Measurements from ENCODE around the gene PITPNM3. TPM values are rescaled to one million over a fixed set of nuclear protein-coding genes. Genes with fewer than 3 reads are reported as not detected.

The PITPNM3 gene
- total and polyA plus RNA-seq, 5 donors from 2014 or later, result 0.12 to 0.20 TPM; not detected in 3

DNA sequence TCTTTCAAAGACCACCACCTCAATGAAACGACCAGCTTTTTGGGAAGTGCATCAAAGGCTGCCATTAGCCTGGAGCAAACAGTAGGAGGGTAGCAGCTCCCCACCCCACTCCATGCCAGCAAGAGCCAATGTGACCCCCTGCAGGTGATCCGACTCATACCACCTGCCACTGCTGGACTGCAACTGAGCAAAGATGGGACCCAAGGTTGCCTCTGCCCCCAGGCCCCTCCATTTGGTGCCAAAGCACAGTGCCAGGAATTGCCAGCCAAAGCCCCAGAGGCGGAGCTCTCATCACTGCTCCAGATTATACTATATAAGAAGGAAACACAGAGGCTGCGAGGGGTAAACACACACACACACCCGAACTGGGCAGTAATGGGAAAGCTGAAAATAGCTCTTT lies 8.3 kb downstream of the PITPNM3 start:
- no peak for ATAC-seq (ENCODE audit: low read depth in 2 of 2)
- peaks cover 0 to 12% (median 4%) of the 10 kb centered on the region in 4 donors for H3K4me1 Mint-ChIP-seq
- H3K27ac ChIP-seq (ENCODE audit: insufficient read depth, low read length, poor library complexity, severe bottlenecking), result no peak overlapping the region
- no peak for DNase-seq
- peak overlapping the region in 1 of 4 donors; percentile 30 for H3K4me3 Mint-ChIP-seq
- H3K36me3 ChIP-seq (ENCODE audit: control insufficient read depth, insufficient read depth, low read length), result no peaks in the 10 kb centered on the region
- no peaks in the 10 kb centered on the region for H3K27me3 ChIP-seq (ENCODE audit: control insufficient read depth, insufficient read depth, low read length)
- H3K4me3 ChIP-seq (ENCODE audit: low read depth, low read length), result no peak overlapping the region
- H3K27me3 Mint-ChIP-seq, result peaks cover 3% of the 10 kb centered on the region
- peak overlapping the region in 2 of 3 donors; percentile 15 to 81 for H3K27ac Mint-ChIP-seq
- H3K4me1 ChIP-seq (ENCODE audit: control insufficient read depth, insufficient read depth, low read length, poor library complexity, severe bottlenecking), result peaks cover 9% of the 10 kb centered on the region
- no peaks in the 10 kb centered on the region for H3K9me3 ChIP-seq (ENCODE audit: control insufficient read depth in 2 of 2, low read length in 2 of 2)
- H3K36me3 Mint-ChIP-seq, result no peaks in the 10 kb centered on the region
- no peaks in the 10 kb centered on the region for H3K9me3 Mint-ChIP-seq

GRCh38 chr17:6547336-6547735 lies 9.0 kb downstream of the PITPNM3 start:
- Histone ChIP-seq H3K4me1 (ENCODE audit: control insufficient read depth, insufficient read depth, low read length, poor library complexity, severe bottlenecking) (peaks cover 9% of the 10 kb centered on the region), H3K27ac (ENCODE audit: insufficient read depth, low read length, poor library complexity, severe bottlenecking) (no peak overlapping the region), H3K36me3 (ENCODE audit: control insufficient read depth, insufficient read depth, low read length) (no peaks in the 10 kb centered on the region), H3K9me3 (ENCODE audit: control insufficient read depth in 2 of 2, low read length in 2 of 2) (no peaks in the 10 kb centered on the region), H3K4me3 (ENCODE audit: low read depth, low read length) (no peak overlapping the region), H3K27me3 (ENCODE audit: control insufficient read depth, insufficient read depth, low read length) (no peaks in the 10 kb centered on the region)
- no peak overlapping the region for H3K4me3 Mint-ChIP-seq
- no peaks in the 10 kb centered on the region for H3K27me3 Mint-ChIP-seq
- H3K36me3 Mint-ChIP-seq, result no peaks in the 10 kb centered on the region
- no peak overlapping the region for H3K27ac Mint-ChIP-seq
- H3K4me1 Mint-ChIP-seq, result peaks cover 0 to 12% (median 4%) of the 10 kb centered on the region in 4 donors
- H3K9me3 Mint-ChIP-seq, result no peaks in the 10 kb centered on the region
- DNase-seq, result no peak
- no peak for ATAC-seq (ENCODE audit: low read depth in 2 of 2)

- H3K36me3 Mint-ChIP-seq, result no peaks in the 10 kb centered on the region
- H3K27ac ChIP-seq (ENCODE audit: insufficient read depth, low read length, poor library complexity, severe bottlenecking), result no peak overlapping the region
- no peaks in the 10 kb centered on the region for H3K27me3 Mint-ChIP-seq
- H3K4me3 Mint-ChIP-seq, result no peak overlapping the region
- H3K9me3 ChIP-seq (ENCODE audit: control insufficient read depth in 2 of 2, low read length in 2 of 2), result no peaks in the 10 kb centered on the region
- ATAC-seq (ENCODE audit: low read depth in 2 of 2) (no peak), DNase-seq (no peak)
- H3K27ac Mint-ChIP-seq, result no peak overlapping the region
- H3K4me1 ChIP-seq (ENCODE audit: control insufficient read depth, insufficient read depth, low read length, poor library complexity, severe bottlenecking), result peaks cover 9% of the 10 kb centered on the region
- H3K9me3 Mint-ChIP-seq, result no peaks in the 10 kb centered on the region
- H3K27me3 ChIP-seq (ENCODE audit: control insufficient read depth, insufficient read depth, low read length), result no peaks in the 10 kb centered on the region
- no peak overlapping the region for H3K4me3 ChIP-seq (ENCODE audit: low read depth, low read length)
- no peaks in the 10 kb centered on the region for H3K36me3 ChIP-seq (ENCODE audit: control insufficient read depth, insufficient read depth, low read length)
- peaks cover 0 to 12% (median 4%) of the 10 kb centered on the region in 4 donors for H3K4me1 Mint-ChIP-seq
Observed at GRCh38 chr17:6546069-6546718, 10.2 kb downstream of the PITPNM3 start.

DNA sequence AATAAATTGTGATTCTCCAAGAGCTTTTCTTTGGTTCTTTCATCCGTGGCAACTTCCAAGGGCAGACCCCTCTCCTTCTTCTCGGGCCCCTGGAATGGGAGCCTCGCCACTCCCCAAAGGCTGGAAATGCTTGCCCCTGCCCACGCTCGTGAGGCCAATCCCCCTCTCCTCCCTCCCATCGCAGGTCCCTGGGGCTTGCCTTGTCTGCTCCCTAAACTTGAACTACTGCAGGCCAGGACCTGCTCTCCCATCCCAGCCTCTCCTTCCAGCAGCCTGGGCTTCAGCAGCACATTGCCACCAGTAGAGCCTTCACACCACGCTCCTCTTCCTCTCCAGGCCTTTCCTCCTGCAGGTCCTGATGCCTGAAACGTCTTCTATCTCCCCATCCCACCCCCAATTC lies 11.1 kb downstream of the PITPNM3 start:
- Histone ChIP-seq H3K27me3 (ENCODE audit: control insufficient read depth, insufficient read depth, low read length) (no peaks in the 10 kb centered on the region), H3K4me1 (ENCODE audit: control insufficient read depth, insufficient read depth, low read length, poor library complexity, severe bottlenecking) (peaks cover 9% of the 10 kb centered on the region), H3K4me3 (ENCODE audit: low read depth, low read length) (no peak overlapping the region), H3K36me3 (ENCODE audit: control insufficient read depth, insufficient read depth, low read length) (no peaks in the 10 kb centered on the region), H3K27ac (ENCODE audit: insufficient read depth, low read length, poor library complexity, severe bottlenecking) (no peak overlapping the region), H3K9me3 (ENCODE audit: control insufficient read depth in 2 of 2, low read length in 2 of 2) (no peaks in the 10 kb centered on the region)
- Mint-ChIP-seq H3K4me1 (peaks cover 0 to 12% (median 4%) of the 10 kb centered on the region in 4 donors), H3K4me3 (no peak overlapping the region), H3K9me3 (no peaks in the 10 kb centered on the region), H3K36me3 (no peaks in the 10 kb centered on the region), H3K27ac (no peak overlapping the region), H3K27me3 (no peaks in the 10 kb centered on the region)
- DNase-seq, result no peak
- no peak for ATAC-seq (ENCODE audit: low read depth in 2 of 2)

- H3K36me3 ChIP-seq (ENCODE audit: control insufficient read depth, insufficient read depth, low read length), result no peaks in the 10 kb centered on the region
- H3K4me3 ChIP-seq (ENCODE audit: low read depth, low read length), result no peak overlapping the region
- Mint-ChIP-seq H3K4me1 (peaks cover 0 to 12% (median 3%) of the 10 kb centered on the region in 4 donors), H3K27ac (no peak overlapping the region), H3K27me3 (no peaks in the 10 kb centered on the region), H3K4me3 (no peak overlapping the region), H3K36me3 (no peaks in the 10 kb centered on the region), H3K9me3 (peaks cover 0 to 5% (median 0%) of the 10 kb centered on the region in 7 donors)
- DNase-seq (no peak), ATAC-seq (ENCODE audit: low read depth in 2 of 2) (no peak)
- peaks cover 9% of the 10 kb centered on the region for H3K4me1 ChIP-seq (ENCODE audit: control insufficient read depth, insufficient read depth, low read length, poor library complexity, severe bottlenecking)
- H3K27me3 ChIP-seq (ENCODE audit: control insufficient read depth, insufficient read depth, low read length), result no peaks in the 10 kb centered on the region
- no peak overlapping the region for H3K27ac ChIP-seq (ENCODE audit: insufficient read depth, low read length, poor library complexity, severe bottlenecking)
- peaks cover 0 to 2% of the 10 kb centered on the region in 2 experiments for H3K9me3 ChIP-seq (ENCODE audit: control insufficient read depth in 2 of 2, low read length in 2 of 2)
Observed at GRCh38 chr17:6544011-6544370, 12.4 kb downstream of the PITPNM3 start.

GRCh38 chr17:6543079-6544010 lies 13.0 kb downstream of the PITPNM3 start:
- no peak overlapping the region for H3K27ac ChIP-seq (ENCODE audit: insufficient read depth, low read length, poor library complexity, severe bottlenecking)
- Mint-ChIP-seq H3K4me3 (peak overlapping the region in 1 of 4 donors; percentile 59), H3K27ac (no peak overlapping the region), H3K9me3 (peaks cover 0 to 11% (median 0%) of the 10 kb centered on the region in 7 donors), H3K27me3 (no peaks in the 10 kb centered on the region), H3K4me1 (peaks cover 0 to 5% (median under 1%) of the 10 kb centered on the region in 4 donors), H3K36me3 (no peaks in the 10 kb centered on the region)
- H3K4me1 ChIP-seq (ENCODE audit: control insufficient read depth, insufficient read depth, low read length, poor library complexity, severe bottlenecking), result peaks cover 5% of the 10 kb centered on the region
- H3K4me3 ChIP-seq (ENCODE audit: low read depth, low read length), result no peak overlapping the region
- peaks cover 0 to 2% of the 10 kb centered on the region in 2 experiments for H3K9me3 ChIP-seq (ENCODE audit: control insufficient read depth in 2 of 2, low read length in 2 of 2)
- ATAC-seq (ENCODE audit: low read depth in 2 of 2) (no peak), DNase-seq (no peak)
- H3K36me3 ChIP-seq (ENCODE audit: control insufficient read depth, insufficient read depth, low read length), result no peaks in the 10 kb centered on the region
- no peaks in the 10 kb centered on the region for H3K27me3 ChIP-seq (ENCODE audit: control insufficient read depth, insufficient read depth, low read length)

DNA sequence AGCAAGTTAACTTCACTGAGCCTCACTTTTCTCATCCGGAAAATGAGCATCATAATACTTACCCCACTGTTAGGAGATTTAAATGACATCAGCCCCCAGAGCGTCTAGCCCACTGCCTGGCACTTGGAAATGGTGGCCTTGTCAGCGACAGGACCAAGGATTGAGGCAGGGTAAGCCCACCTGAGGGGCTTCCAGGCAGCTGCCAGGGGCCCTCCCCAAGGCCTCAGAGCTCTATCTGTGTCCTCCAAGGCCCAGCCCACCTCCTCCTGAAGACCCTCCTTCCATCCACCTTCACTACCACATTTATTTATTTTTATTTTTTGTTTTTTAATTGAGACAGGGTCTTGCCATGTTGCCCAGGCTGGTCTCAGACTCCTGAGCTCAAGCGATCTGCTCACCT lies 13.8 kb downstream of the PITPNM3 start:
- Mint-ChIP-seq H3K27ac (no peak overlapping the region), H3K4me1 (peaks cover 0 to 2% (median 0%) of the 10 kb centered on the region in 4 donors), H3K4me3 (no peak overlapping the region), H3K36me3 (no peaks in the 10 kb centered on the region), H3K27me3 (no peaks in the 10 kb centered on the region), H3K9me3 (peaks cover 0 to 11% (median 0%) of the 10 kb centered on the region in 7 donors)
- Histone ChIP-seq H3K27me3 (ENCODE audit: control insufficient read depth, insufficient read depth, low read length) (no peaks in the 10 kb centered on the region), H3K4me1 (ENCODE audit: control insufficient read depth, insufficient read depth, low read length, poor library complexity, severe bottlenecking) (no peaks in the 10 kb centered on the region), H3K27ac (ENCODE audit: insufficient read depth, low read length, poor library complexity, severe bottlenecking) (no peak overlapping the region), H3K4me3 (ENCODE audit: low read depth, low read length) (no peak overlapping the region), H3K9me3 (ENCODE audit: control insufficient read depth in 2 of 2, low read length in 2 of 2) (peaks cover 0 to 2% of the 10 kb centered on the region in 2 experiments), H3K36me3 (ENCODE audit: control insufficient read depth, insufficient read depth, low read length) (no peaks in the 10 kb centered on the region)
- ATAC-seq (ENCODE audit: low read depth in 2 of 2) (no peak), DNase-seq (no peak)

Measured in CD4-positive, CD25-positive, alpha-beta regulatory T cell (primary cell).